ENCODE measurements around the gene DELE1.

The DELE1 gene

DNA sequence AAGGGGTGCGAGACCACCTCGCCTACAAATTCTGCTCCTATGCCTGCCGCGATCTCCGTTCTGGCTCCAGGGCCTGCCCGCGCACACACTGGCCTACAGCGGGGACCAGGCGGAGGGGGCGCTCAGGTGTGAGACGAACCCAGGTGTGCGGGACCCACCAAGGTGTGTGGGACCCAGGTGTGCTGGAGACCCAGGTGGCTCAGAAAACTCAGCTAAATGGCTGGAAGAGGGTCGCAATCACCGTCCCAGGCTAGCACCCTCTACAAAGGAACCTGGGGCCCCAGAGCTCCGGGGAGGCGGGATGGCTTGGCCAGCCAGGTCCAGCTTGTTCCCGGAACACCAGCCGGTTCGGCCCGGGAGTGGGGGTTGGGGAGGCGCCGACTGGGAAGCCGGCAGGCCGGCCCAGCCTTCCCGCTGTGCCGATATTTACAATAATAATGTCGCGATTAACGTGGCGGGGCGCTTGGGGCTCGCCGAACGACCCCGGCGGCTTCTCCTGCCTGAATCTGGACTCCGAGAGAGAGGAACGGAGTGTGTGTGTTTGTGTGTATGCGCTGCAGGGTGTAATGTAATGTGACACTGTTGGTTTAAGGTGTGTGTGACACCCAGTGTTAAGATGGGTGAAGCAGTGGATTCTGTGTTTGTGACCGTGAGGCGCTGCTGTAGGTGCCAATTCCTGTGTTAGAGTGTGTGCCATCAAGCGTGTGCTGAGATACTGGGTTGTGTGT lies 46.9 kb upstream of the DELE1 start:
- TF ChIP-seq, protein P1, sequence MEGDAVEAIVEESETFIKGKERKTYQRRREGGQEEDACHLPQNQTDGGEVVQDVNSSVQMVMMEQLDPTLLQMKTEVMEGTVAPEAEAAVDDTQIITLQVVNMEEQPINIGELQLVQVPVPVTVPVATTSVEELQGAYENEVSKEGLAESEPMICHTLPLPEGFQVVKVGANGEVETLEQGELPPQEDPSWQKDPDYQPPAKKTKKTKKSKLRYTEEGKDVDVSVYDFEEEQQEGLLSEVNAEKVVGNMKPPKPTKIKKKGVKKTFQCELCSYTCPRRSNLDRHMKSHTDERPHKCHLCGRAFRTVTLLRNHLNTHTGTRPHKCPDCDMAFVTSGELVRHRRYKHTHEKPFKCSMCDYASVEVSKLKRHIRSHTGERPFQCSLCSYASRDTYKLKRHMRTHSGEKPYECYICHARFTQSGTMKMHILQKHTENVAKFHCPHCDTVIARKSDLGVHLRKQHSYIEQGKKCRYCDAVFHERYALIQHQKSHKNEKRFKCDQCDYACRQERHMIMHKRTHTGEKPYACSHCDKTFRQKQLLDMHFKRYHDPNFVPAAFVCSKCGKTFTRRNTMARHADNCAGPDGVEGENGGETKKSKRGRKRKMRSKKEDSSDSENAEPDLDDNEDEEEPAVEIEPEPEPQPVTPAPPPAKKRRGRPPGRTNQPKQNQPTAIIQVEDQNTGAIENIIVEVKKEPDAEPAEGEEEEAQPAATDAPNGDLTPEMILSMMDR (IDR thresholded peaks at IDR 0.05; ENCODE audit: low read depth, low read length, missing control alignments) = no peak
- H3K4me3 ChIP-seq (ENCODE audit: low read depth, low read length) = no peak overlapping the region
- no peak for DNase-seq (ENCODE audit: low read depth)

DNA sequence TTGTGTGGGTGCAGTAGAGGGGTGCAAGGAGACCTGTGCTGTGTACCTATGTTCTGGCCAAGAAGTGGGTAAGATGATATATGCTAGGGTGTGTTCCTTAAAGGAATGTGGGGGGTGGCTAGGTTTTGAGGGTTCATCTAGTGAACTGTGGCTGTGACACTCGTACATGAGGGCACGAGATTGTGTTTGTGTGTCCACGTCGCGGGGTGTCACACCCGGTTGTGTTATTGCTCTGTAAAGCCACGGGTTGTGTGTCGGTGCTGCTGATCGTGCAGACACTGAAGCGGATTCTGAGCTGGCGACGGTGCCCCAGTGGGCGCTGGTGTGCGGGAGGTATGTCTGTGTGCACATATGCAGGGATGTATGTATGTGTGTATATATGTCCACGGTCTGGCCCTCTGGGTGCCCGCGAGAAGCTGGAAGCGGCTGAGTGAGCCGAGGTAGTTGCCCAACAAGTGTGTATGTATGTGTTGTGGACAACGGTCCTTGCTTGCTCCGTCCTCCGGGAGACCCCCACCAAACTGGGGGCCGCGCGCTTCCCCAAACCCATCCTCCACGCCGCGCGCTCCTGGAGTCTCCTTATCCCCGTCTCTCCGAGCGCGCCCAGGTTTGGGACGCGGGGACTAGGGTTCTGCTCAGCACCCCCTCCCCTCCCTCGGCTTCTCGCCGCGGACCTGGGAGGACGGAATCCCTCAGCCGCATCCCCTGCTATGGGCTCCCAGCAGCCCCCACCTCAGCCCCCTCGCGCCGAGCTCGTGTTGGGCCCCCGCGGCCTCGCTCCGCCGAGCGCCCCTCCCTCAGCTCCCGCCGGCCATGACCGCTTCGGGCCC lies 46.1 kb upstream of the DELE1 start:
- DNase-seq (ENCODE audit: low read depth) = no peak
- no peak overlapping the region for H3K4me3 ChIP-seq (ENCODE audit: low read depth, low read length)
- TF ChIP-seq, protein P1 (IDR thresholded peaks at IDR 0.05; ENCODE audit: low read depth, low read length, missing control alignments) = no peak

DNA sequence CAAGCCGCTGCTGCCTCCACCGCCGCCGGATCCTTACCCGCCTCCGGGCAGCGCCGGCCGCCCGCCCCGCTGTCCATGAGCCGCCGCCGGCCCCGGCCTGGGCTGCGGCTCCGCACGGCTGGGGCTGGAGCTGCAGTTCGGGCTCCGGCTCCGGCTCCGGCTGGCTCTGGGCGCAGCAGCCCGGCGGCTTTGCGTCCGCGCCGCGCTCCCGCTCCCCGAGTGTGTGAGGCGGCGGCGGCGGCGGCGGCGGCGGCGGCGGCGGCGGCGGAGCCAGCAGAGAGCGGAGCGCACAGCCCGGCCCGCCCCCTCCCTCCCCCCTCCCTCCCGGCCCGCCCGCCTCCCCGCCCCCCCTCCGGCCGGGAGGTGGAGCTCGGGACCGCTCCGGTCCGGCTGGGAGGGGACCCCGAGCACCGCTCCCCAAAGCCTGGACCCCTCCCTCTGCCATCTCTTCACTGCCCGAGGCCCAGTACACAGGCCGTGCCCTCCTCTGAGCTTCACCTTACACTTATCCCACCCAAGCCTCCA lies 45.4 kb upstream of the DELE1 start, which contains the start of gene PCDH1:
Gene PCDH1, minus strand, starts transcription at position 225 of the 525 bp plus-strand sequence. Its CDS starts 148 bp downstream, at position 77.
- no peak for DNase-seq (ENCODE audit: low read depth)
- TF ChIP-seq, protein P1 (IDR thresholded peaks at IDR 0.05; ENCODE audit: low read depth, low read length, missing control alignments) = no peak
- no peak within 1 kb of the TSS for H3K4me3 ChIP-seq (ENCODE audit: low read depth, low read length)

DNA sequence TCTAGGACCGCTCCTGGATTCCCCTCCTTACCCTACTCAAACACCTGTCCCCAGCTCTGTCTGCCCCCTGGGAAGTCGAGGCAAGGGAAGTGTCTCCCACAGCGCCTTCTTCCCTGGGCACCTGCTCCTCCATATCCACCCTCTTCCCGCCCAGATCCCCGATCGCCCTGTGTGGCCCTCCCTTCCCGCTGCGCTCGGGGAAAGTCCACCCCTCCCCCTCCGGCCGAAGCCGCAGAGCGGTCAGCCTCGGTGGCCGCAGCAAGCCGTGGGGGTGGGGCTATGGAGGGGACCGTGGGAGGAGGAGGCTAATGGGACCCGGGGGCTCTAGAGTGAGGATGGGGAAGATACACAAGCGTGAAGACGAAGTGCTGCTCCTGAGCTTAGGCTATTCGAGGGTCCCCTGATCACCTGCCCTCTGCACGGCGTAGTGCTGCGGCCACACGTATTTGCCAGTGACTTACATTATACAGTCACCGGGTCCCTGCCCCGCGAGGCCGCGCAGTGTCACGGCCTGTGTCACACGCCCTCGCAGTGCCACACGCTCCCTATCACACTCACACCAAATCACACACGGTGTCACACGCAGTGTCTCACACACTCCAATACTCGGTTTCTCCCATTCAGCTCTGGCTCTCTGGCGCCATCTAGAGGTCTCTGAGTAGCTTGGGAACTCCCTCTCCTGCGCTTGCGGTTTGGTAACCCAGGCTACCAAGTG lies 44.8 kb upstream of the DELE1 start:
- DNase-seq (ENCODE audit: low read depth) = peak; percentile 74
- TF ChIP-seq, protein P1 (IDR thresholded peaks at IDR 0.05; ENCODE audit: low read depth, low read length, missing control alignments) = peak; percentile 100
- no peak overlapping the region for H3K4me3 ChIP-seq (ENCODE audit: low read depth, low read length)

DNA sequence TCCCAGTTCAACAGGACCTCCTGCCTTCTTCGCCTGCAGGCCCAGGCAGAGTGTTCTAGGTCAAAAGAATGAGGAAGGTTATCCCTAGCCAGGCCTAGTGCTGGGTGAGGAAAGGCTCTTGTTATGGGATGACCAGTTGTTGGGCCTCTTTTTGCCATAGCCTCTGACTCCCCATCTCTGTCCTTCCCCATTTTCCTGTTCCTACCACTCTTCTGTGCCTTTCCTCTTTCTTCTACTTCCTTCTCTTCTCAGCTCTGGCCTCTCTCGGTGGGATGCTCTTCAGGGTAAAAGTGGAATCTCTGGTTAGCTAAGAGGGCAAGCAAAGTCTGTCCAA lies 44.3 kb upstream of the DELE1 start:
- no peak for DNase-seq (ENCODE audit: low read depth)
- no peak overlapping the region for H3K4me3 ChIP-seq (ENCODE audit: low read depth, low read length)
- TF ChIP-seq, protein P1 (IDR thresholded peaks at IDR 0.05; ENCODE audit: low read depth, low read length, missing control alignments) = no peak

DNA sequence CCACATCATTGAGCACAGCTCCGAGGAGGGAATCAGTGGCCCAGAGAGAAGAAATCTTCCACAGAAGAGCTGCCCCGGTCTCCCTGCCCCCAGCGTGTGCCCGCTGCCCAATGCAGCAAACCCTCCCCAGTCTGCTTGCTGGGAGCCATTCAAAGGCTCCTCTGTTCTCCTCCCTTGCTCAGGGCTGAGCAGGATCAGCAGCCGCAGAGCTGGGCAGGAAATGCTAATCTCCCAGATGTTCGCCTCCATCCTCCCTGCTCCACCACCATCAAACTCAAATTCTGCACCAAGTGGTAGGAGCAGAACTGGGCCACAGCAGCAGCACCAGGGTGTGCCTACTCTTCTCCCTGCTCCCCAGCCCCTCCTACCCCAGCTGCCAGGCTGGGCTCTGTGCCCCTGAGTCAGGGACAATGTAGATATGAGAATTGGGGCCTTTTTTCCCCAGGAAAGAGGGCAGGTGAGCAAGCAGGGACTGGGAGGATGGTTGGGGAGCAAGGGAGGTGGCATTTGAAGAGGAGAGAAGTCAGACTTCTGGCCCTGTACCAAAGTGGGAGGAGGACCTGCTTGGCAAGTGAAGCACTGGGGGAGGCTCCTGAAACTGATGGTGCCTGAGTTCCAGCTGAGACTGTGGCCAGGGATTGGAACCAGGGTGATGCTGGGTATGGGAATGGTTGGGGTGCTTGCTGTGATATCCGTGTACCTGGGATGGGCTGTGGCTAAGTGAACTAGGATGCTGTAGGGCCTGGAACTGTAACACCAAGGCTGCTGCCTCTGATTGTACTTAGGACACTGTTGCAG lies 43.5 kb upstream of the DELE1 start:
- TF ChIP-seq, protein P1 (IDR thresholded peaks at IDR 0.05; ENCODE audit: low read depth, low read length, missing control alignments) = no peak
- no peak overlapping the region for H3K4me3 ChIP-seq (ENCODE audit: low read depth, low read length)
- DNase-seq (ENCODE audit: low read depth) = no peak

Measured in GM12864 (cell line).